PC-3 (cell line): ENCODE results near the gene HECTD1. TPM values are rescaled to one million over a fixed set of nuclear protein-coding genes. Genes with fewer than 3 reads are reported as not detected.

Experiments used
- ATAC-seq: fragments of 200-7000 bp; cut with Tn5 transposase; 2 replicates; pipeline ENCODE4 v1.9.1; 2020; ENCODE audit warnings: mild to moderate bottlenecking, moderate library complexity
- BruUV-seq: library from RNA; stranded (reverse); fragments of 400-500 nt; replicated peaks from 2 replicates; lab custom pipeline; 2021; lab: Mats Ljungman, UMichigan
- CTCF ChIA-PET: fragments of 300-600 bp; sonication (Branson Sonifier 250); formaldehyde crosslinking; loops from one replicate; lab custom pipeline; 2022; ENCODE audit warnings: antibody characterized with exemption; lab: Charles Lee
- POLR2A ChIA-PET: fragments of 300-600 bp; sonication (Branson Sonifier 250); formaldehyde crosslinking; loops from one replicate; lab custom pipeline; 2022; ENCODE audit warnings: antibody characterized with exemption; ENCODE audit not compliant: unreplicated experiment; lab: Charles Lee
- DNase-seq: peaks from one replicate; pipeline ENCODE4 v3.0.0-alpha.2; 2015
- H2AFZ ChIP-seq: fragments of 300-600 bp; sonication (generic); 2 replicates; pipeline ENCODE4 v1.6.0; 2016; ENCODE audit warnings: antibody characterized with exemption, low read length
- H3F3A ChIP-seq: fragments of 300-600 bp; sonication (generic); one replicate; pipeline ENCODE4 v1.6.0; 2017; ENCODE audit warnings: antibody characterized with exemption, low read length, control low read depth, mild to moderate bottlenecking; ENCODE audit not compliant: unreplicated experiment
- H3K27ac ChIP-seq: fragments of 300-600 bp; sonication (generic); 2 replicates; pipeline ENCODE4 v1.5.1; 2016; ENCODE audit warnings: mild to moderate bottlenecking, low read length
- H3K27me3 ChIP-seq: fragments of 300-600 bp; sonication (generic); 2 replicates; pipeline ENCODE4 v1.6.1; 2016; ENCODE audit warnings: low read length, mixed read lengths
- H3K36me3 ChIP-seq: fragments of 300-600 bp; sonication (generic); 2 replicates; pipeline ENCODE4 v1.6.1; 2016; ENCODE audit warnings: low read depth, mixed run types, low read length, mixed read lengths
- H3K4me1 ChIP-seq: fragments of 300-600 bp; sonication (generic); 2 replicates; pipeline ENCODE4 v1.5.1; 2016; ENCODE audit warnings: low read length; ENCODE audit not compliant: insufficient read depth
- H3K4me2 ChIP-seq: fragments of 300-600 bp; sonication (generic); 2 replicates; pipeline ENCODE4 v1.6.0; 2016; ENCODE audit warnings: low read length
- H3K4me3 ChIP-seq: fragments of 300-600 bp; sonication (generic); 2 replicates; pipeline ENCODE4 v1.5.1; 2016; ENCODE audit warnings: mild to moderate bottlenecking, low read length, mixed read lengths
- H3K79me2 ChIP-seq: fragments of 300-600 bp; sonication (generic); 2 replicates; pipeline ENCODE4 v1.6.1; 2017; ENCODE audit warnings: low read length, mixed read lengths
- H3K9ac ChIP-seq: fragments of 300-600 bp; sonication (generic); 2 replicates; pipeline ENCODE4 v1.6.0; 2016; ENCODE audit warnings: mild to moderate bottlenecking, low read length
- H3K9me2 ChIP-seq: fragments of 300-600 bp; sonication (generic); replicated peaks from 2 replicates; pipeline ENCODE4 v1.6.1; 2016; ENCODE audit warnings: mixed run types, low read length, mixed read lengths
- H3K9me3 ChIP-seq: fragments of 300-600 bp; sonication (generic); 2 replicates; pipeline ENCODE4 v1.6.1; 2016; ENCODE audit warnings: low read length, mixed read lengths
- H4K20me1 ChIP-seq: fragments of 300-600 bp; sonication (generic); 2 replicates; pipeline ENCODE4 v1.6.1; 2016; ENCODE audit warnings: low read length, mixed read lengths
- EZH2 ChIP-seq: fragments of 300-600 bp; sonication (generic); IDR thresholded peaks from one replicate; pipeline ENCODE4 v1.6.1; 2017; ENCODE audit warnings: antibody characterized with exemption, mild to moderate bottlenecking, low read length; ENCODE audit not compliant: unreplicated experiment
- EZH2phosphoT487 ChIP-seq: fragments of 300-600 bp; sonication (generic); IDR thresholded peaks from 2 replicates; pipeline ENCODE4 v1.6.1; 2018; ENCODE audit warnings: mild to moderate bottlenecking, antibody characterized with exemption, low read length, borderline replicate concordance
- intact Hi-C: fragments of 100-400 bp; cut with micrococcal nuclease; formaldehyde crosslinking; loops from 2 replicates; pipeline ENCODE4 v1.9.0; 2023
- total RNA-seq: library from RNA; depleted of rRNA; stranded (reverse); fragments of >200 nt; gene quantifications from 2 replicates; pipeline ENCODE4 v1.2.3, GENCODE V29; 2014
- TF ChIP-seq, protein P1 (sequence below): fragments of 300-600 bp; sonication (generic); conservative IDR thresholded peaks from 2 replicates; pipeline ENCODE4 v1.5.1; 2017; ENCODE audit warnings: antibody characterized with exemption, low read depth, mild to moderate bottlenecking, low read length

HECTD1 gene
- total RNA-seq, 1 experiment from 2014 or later, result 152 TPM

DNA sequence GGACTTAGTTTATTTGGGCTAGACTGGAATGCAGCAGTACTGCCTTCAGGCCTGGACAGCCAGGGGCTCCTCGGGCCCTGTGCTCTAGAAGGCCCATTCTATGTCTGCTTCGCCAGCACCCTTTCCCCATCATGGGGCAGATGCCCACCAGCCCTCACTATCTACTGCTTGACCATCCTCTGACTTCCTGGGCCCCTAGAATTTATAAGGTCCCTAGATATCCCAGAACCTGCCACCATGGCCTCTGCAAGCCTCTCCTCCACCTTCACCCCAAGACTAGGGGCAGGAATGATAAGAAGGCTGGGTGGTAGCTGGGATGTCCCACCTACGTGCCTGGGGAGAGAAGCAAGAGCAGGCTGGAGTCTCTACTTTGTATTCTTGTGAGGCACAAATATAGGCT, 122.6 kb downstream of the HECTD1 start:
- no peak overlapping the region for H3K4me3 ChIP-seq
- H3K36me3 ChIP-seq, result no peaks in the 10 kb centered on the region
- H2AFZ ChIP-seq, result no peak overlapping the region
- ChIA-PET POLR2A (no interaction called here), CTCF (no interaction called here)
- H3F3A ChIP-seq, result no peaks in the 10 kb centered on the region
- no peaks in the 10 kb centered on the region for H3K27me3 ChIP-seq
- no peak overlapping the region for H3K27ac ChIP-seq
- intact Hi-C loops, result no loop called here
- H3K9me3 ChIP-seq, result no peaks in the 10 kb centered on the region
- DNase-seq (no peak), ATAC-seq (no peak)
- no TSS peak for BruUV-seq
- no peaks in the 10 kb centered on the region for H4K20me1 ChIP-seq
- H3K9me2 ChIP-seq, result no peaks in the 10 kb centered on the region
- peaks cover 7% of the 10 kb centered on the region for H3K4me1 ChIP-seq
- no peak overlapping the region for H3K9ac ChIP-seq
- TF ChIP-seq EZH2 (no peak), EZH2phosphoT487 (no peak)
- TF ChIP-seq, protein P1, sequence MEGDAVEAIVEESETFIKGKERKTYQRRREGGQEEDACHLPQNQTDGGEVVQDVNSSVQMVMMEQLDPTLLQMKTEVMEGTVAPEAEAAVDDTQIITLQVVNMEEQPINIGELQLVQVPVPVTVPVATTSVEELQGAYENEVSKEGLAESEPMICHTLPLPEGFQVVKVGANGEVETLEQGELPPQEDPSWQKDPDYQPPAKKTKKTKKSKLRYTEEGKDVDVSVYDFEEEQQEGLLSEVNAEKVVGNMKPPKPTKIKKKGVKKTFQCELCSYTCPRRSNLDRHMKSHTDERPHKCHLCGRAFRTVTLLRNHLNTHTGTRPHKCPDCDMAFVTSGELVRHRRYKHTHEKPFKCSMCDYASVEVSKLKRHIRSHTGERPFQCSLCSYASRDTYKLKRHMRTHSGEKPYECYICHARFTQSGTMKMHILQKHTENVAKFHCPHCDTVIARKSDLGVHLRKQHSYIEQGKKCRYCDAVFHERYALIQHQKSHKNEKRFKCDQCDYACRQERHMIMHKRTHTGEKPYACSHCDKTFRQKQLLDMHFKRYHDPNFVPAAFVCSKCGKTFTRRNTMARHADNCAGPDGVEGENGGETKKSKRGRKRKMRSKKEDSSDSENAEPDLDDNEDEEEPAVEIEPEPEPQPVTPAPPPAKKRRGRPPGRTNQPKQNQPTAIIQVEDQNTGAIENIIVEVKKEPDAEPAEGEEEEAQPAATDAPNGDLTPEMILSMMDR, result no peak
- H3K79me2 ChIP-seq, result no peaks in the 10 kb centered on the region
- H3K4me2 ChIP-seq, result no peak overlapping the region

GRCh38 chr14:31084385-31084784, 123.2 kb downstream of the HECTD1 start:
- no peak overlapping the region for H3K4me2 ChIP-seq
- no peak overlapping the region for H3K27ac ChIP-seq
- no peaks in the 10 kb centered on the region for H3K9me2 ChIP-seq
- H2AFZ ChIP-seq, result no peak overlapping the region
- H3K4me3 ChIP-seq, result no peak overlapping the region
- no TSS peak for BruUV-seq
- ChIA-PET CTCF (no interaction called here), POLR2A (no interaction called here)
- no peak for TF ChIP-seq EZH2phosphoT487
- TF ChIP-seq, protein P1, result 0 out of 2 replicates have a peak, but pooled peaks have one; percentile 22
- DNase-seq (no peak), ATAC-seq (no peak)
- H3K36me3 ChIP-seq, result no peaks in the 10 kb centered on the region
- no peaks in the 10 kb centered on the region for H3K79me2 ChIP-seq
- no peaks in the 10 kb centered on the region for H4K20me1 ChIP-seq
- H3K4me1 ChIP-seq, result peaks cover 13% of the 10 kb centered on the region
- intact Hi-C loops, result no loop called here
- no peaks in the 10 kb centered on the region for H3K27me3 ChIP-seq
- H3K9me3 ChIP-seq, result no peaks in the 10 kb centered on the region
- no peak overlapping the region for H3K9ac ChIP-seq
- H3F3A ChIP-seq, result no peaks in the 10 kb centered on the region

- no peak overlapping the region for H3K4me3 ChIP-seq
- no peak for TF ChIP-seq EZH2
- TF ChIP-seq EZH2phosphoT487, result no peak
- DNase-seq (no peak), ATAC-seq (no peak)
- intact Hi-C loops, result no loop called here
- H3K9ac ChIP-seq, result no peak overlapping the region
- POLR2A ChIA-PET, result interaction anchor here (1.3 kb wide), 1 partner anchor 57 kb away, joined by 4 read pairs; no protein-coding TSS in a partner anchor
- H3K4me2 ChIP-seq, result no peak overlapping the region
- H3K79me2 ChIP-seq, result no peaks in the 10 kb centered on the region
- H2AFZ ChIP-seq, result no peak overlapping the region
- peaks cover 16% of the 10 kb centered on the region for H3K4me1 ChIP-seq
- no peaks in the 10 kb centered on the region for H3F3A ChIP-seq
- no peaks in the 10 kb centered on the region for H3K36me3 ChIP-seq
- no peak overlapping the region for H3K27ac ChIP-seq
- H4K20me1 ChIP-seq, result no peaks in the 10 kb centered on the region
- no peaks in the 10 kb centered on the region for H3K9me3 ChIP-seq
- no peaks in the 10 kb centered on the region for H3K9me2 ChIP-seq
- no peaks in the 10 kb centered on the region for H3K27me3 ChIP-seq
- CTCF ChIA-PET, result no interaction called here
- BruUV-seq, result no TSS peak
Observed at GRCh38 chr14:31083781-31084180, 123.8 kb downstream of the HECTD1 start.
